Effector CD4-positive, alpha-beta T cell (primary cell): Measurements from ENCODE around the gene NELFCD.
"Not testable (repeated sequence)": the region's sequence is repeated elsewhere in the genome, so short reads cannot be mapped to it uniquely, and the experiment has no call there.

Experiments used
- DNase-seq: peaks from one replicate; pipeline ENCODE4 v3.0.0-alpha.2; 2020

The NELFCD gene

GRCh38 chr20:58973866-58974265 lies 7.2 kb upstream of the NELFCD start:
- DNase-seq: no peak

DNA sequence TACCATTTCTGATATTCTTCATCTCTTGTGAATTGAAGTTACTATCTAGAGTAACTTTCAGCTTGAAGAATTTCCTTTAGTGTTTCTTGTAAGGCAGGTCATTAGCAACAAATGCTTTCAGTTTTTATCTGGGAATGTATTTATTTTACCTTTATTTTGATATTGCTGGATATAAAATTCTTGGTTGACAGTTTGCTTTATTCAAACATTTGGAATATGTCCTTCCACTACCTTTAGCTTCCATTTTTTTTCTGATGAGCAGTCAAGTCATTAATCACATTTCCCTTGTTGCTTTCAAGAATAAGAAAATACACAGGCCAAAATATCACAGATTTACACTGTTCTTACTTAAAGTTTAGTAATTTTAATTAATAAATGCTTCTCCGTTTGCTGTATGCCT lies 5.7 kb upstream of the NELFCD start:
- no peak for DNase-seq

DNA sequence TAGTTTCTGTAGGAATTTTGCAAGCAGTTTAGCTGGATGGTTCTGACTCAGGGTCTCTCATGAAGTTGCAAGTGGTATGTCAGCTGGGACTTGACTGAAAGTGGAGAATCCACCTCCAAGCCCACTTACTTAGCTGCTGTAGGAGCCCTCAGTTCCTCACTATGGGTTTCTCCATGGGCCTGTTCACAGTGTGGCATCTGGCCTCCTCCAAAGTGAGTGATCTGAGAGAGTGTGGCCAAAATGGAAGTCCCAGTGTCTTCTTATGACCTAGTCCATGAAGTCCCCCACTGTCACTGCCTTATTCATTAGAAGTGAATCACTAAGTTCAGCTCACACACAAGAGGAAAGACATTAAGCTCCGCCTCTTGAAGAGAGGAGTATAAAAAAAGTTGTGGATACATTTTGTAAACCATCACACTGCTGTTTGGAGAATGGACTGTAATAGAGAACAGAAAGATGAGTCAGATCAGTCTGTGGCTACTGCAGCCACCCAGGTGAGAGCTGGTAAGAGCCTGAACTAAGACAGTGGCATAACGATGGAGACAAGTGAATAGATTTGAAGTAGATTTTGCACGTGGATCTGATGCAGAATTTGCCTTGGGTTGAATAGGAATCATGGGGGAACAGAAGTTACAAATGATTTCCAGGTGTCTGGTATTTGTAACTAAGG lies 4.9 kb upstream of the NELFCD start:
- DNase-seq: no peak

GRCh38 chr20:58978351-58979190 lies 2.5 kb upstream of the NELFCD start:
- no peak for DNase-seq

- no peak for DNase-seq
Measured at GRCh38 chr20:58981628-58982364, 740 bp downstream of the NELFCD start.

- no peak for DNase-seq
Measured at GRCh38 chr20:58982406-58983114, 1.5 kb downstream of the NELFCD start.

DNA sequence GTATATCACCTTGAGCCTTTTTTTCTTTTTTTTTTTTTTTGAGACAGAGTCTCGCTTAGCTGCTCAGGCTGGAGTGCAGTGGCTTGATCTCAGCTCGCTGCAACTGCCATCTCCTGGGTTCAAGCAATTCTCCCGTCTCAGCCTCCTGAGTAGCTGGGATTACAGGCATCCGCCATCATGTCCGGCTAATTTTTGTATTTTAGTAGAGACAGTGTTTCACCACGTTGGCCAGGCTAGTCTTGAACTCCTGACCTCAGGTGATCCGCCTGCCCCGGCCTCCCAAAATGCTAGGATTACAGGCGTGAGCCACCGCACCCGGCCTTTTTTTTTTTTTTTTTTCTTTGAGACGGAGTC lies 2.0 kb downstream of the NELFCD start:
- not testable (repeated sequence) for DNase-seq

DNA sequence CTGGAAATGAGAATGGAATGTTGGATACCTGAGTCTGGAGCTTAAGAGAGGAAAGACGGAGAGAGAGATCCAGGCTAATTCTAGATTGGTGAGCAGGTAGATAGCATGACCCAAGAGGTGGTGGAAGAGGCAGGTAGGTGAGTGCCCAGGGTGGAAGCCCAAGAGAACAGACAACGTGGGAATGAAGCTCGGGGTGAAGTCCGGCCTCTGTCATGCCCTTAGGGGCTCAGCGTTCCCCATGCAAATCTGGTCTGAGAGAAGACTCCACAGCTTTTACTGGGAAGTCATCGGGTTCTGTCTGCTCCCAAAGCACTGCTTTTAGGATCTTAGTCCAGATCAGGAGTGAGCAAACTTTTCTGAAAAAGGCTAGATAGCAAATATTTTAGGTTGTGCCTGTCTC lies 3.6 kb downstream of the NELFCD start:
- DNase-seq: no peak

GRCh38 chr20:58985656-58986055 lies 4.6 kb downstream of the NELFCD start:
- no peak for DNase-seq

- DNase-seq: no peak
Measured at GRCh38 chr20:58986286-58986967, 5.4 kb downstream of the NELFCD start.

DNA sequence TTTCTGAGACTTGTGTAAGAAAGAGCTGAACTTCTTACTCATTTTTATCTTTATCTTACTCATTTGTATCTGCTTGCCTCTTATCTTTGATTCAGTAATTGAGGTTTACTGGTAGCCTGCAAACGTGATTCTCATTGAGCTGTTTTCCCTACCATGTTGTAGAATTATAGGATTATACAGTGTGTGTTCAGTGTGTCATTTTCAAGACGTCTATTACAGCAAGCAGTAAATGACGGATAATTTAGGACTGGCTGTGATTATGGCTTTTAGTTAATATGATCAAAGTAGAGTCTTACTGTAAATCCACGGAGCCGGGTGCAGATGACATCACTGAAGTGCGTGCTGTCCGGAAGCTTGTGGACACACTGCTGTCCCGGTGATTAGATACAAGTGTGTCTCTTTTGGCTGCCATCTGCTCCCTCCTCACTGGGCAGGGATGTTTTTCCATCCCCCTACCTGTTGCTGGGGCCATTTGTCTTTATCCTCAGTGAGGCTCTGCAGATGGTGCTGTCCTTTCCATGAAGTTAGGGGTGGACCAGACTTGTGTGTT lies 6.0 kb downstream of the NELFCD start:
- DNase-seq: no peak

DNA sequence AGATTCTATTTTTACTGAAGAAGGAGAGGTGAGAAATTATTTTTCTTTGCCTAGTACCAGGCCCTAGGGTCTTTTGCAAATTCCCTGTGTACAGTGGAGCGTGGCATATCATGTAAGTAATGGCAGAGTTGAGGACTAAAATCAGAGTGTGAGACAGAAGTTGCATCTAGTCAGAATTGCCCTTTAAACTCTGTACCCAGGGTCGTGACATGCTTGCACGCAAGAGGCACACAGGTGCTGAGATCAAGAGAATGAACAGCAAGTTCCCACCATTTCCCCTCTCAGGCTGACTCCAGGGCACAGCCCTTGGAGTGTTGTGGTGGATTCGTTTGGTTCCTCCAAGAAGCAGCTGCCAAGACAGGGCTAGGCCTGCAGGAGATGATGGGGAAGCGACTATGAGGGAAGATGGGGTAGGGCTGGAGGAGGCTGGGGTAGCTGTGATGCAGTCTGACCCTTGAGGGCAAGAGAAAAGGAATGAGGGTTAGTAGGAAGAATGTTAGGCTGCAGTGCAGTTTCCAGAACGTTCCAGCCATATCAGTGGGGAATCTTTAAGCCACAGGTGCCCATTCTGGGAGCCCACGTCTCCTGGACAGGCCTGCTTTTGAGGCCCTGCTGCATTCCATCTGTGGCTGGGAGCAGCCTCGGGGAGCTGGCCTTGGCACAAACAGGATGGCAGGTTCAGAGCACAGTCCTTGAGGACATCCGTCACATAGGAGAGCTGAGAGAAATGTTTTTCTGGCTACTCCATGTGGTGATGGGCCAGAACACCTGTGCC lies 6.9 kb downstream of the NELFCD start:
- DNase-seq: no peak

GRCh38 chr20:58988565-58988882 lies 7.5 kb downstream of the NELFCD start:
- DNase-seq: no peak

GRCh38 chr20:58989196-58989595 lies 8.1 kb downstream of the NELFCD start:
- no peak for DNase-seq

GRCh38 chr20:58990651-58991445 lies 9.8 kb downstream of the NELFCD start:
- no peak for DNase-seq

GRCh38 chr20:58991715-58992114 lies 10.7 kb downstream of the NELFCD start:
- no peak for DNase-seq

- no peak for DNase-seq
Measured at GRCh38 chr20:58992911-58993310, 11.9 kb downstream of the NELFCD start.

- DNase-seq: no peak
Measured at GRCh38 chr20:58993332-58994248, 12.5 kb downstream of the NELFCD start.

DNA sequence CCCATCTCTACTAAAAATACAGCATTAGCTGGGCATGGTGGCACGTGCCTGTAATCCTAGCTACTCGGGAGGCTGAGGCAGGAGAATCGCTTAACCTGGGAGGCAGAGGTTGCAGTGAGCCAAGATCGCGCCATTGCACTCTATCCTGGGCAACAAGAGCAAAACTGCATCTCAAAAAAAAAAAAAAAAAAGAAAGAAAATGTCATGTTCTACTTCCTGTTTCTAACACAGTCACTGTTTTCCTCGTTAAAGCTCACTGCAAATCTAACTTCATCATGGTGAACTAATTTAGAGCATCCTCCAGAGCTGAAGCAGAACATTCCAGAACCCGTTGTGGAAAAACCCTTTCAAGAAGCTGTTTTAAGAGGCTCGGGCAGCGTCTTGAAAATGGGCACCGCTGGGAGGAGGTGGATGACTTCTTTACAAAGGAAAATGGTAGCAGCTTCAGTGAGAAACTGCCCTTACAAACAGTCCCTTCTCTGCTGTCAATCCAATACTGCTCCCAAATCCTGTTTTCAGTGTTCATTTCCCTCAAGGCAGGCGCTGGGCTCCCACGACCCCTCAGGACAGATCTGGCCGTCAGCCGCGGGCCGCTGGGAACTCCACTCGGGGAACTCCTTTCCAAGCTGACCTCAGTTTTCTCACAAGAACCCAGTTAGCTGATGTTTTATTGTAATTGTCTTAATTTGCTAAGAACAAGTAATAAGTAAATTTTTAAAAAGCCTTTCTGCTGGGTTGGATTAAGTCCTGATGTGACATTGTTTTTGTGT lies 13.5 kb downstream of the NELFCD start:
- DNase-seq: no peak
